IMR-90 (cell line): ENCODE data around the gene REXO1. TPM values are rescaled to one million over a fixed set of nuclear protein-coding genes. Genes with fewer than 3 reads are reported as not detected.

Experiments used
- ATAC-seq: fragments of 200-7000 bp; cut with Tn5 transposase; 2 replicates; pipeline ENCODE4 v1.9.1; 2020; ENCODE audit warnings: low read depth, mild to moderate bottlenecking, moderate library complexity
- BruUV-seq: library from RNA; stranded (reverse); fragments of 400-500 nt; replicated peaks from 2 replicates; lab custom pipeline; 2021; lab: Mats Ljungman, UMichigan
- CTCF ChIA-PET: fragments of 300-600 bp; formaldehyde crosslinking; extraction: SDS; loops from one replicate; lab custom pipeline; 2021; ENCODE audit warnings: antibody characterized with exemption; lab: Yijun Ruan, JAX
- POLR2A ChIA-PET: fragments of 300-600 bp; sonication (Branson Sonifier 250); formaldehyde crosslinking; loops from one replicate; lab custom pipeline; 2022; ENCODE audit warnings: antibody characterized with exemption; ENCODE audit not compliant: unreplicated experiment; lab: Charles Lee
- DNase-seq: peaks from one replicate; pipeline ENCODE4 v3.0.0; 2013
- H2AFZ ChIP-seq: replicated peaks from 2 replicates; pipeline ENCODE3; 2013; ENCODE audit warnings: low read length, mild to moderate bottlenecking; ENCODE audit not compliant: poor library complexity
- H2AK5ac ChIP-seq: 2 replicates; pipeline ENCODE4 v1.6.1; 2013; ENCODE audit warnings: low read depth, low read length, inconsistent platforms
- H2AK9ac ChIP-seq: replicated peaks from 2 replicates; pipeline ENCODE3; 2013; ENCODE audit warnings: mild to moderate bottlenecking, low read depth, low read length, moderate library complexity; ENCODE audit not compliant: poor library complexity
- H2BK120ac ChIP-seq: 2 replicates; pipeline ENCODE4 v1.6.1; 2013; ENCODE audit warnings: low read depth, low read length, inconsistent platforms
- H2BK15ac ChIP-seq: 3 replicates; pipeline ENCODE4 v1.6.1; 2013; ENCODE audit warnings: low read depth, low read length, inconsistent platforms
- H2BK20ac ChIP-seq: 2 replicates; pipeline ENCODE4 v1.6.1; 2013; ENCODE audit warnings: low read depth, mild to moderate bottlenecking, inconsistent platforms, low read length, moderate library complexity
- H2BK5ac ChIP-seq: 2 replicates; pipeline ENCODE4 v1.6.1; 2013; ENCODE audit warnings: mild to moderate bottlenecking, low read depth, low read length, inconsistent platforms; ENCODE audit not compliant: poor library complexity, severe bottlenecking
- H3K14ac ChIP-seq: replicated peaks from 2 replicates; pipeline ENCODE4 v1.6.1; 2013; ENCODE audit warnings: low read depth, low read length, inconsistent platforms
- H3K18ac ChIP-seq: 2 replicates; pipeline ENCODE4 v1.6.1; 2013; ENCODE audit warnings: low read depth, low read length, control low read depth
- H3K23ac ChIP-seq: 2 replicates; pipeline ENCODE4 v1.6.1; 2013; ENCODE audit warnings: low read depth, low read length, inconsistent platforms
- H3K27ac ChIP-seq: 2 replicates; pipeline ENCODE4 v1.5.1; 2013; ENCODE audit warnings: mild to moderate bottlenecking, control low read depth, low read length; ENCODE audit not compliant: insufficient read depth
- H3K27me3 ChIP-seq: 2 replicates; pipeline ENCODE4 v1.6.1; 2013; ENCODE audit warnings: low read length; ENCODE audit not compliant: control insufficient read depth, insufficient read depth
- H3K36me3 ChIP-seq: 2 replicates; pipeline ENCODE4 v1.6.1; 2013; ENCODE audit warnings: low read length, mixed read lengths; ENCODE audit not compliant: control insufficient read depth, insufficient read depth
- H3K4ac ChIP-seq: 2 replicates; pipeline ENCODE4 v1.6.1; 2013; ENCODE audit warnings: low read depth, low read length, inconsistent platforms
- H3K4me1 ChIP-seq: 2 replicates; pipeline ENCODE4 v1.6.1; 2013; ENCODE audit warnings: low read length, mixed read lengths; ENCODE audit not compliant: control insufficient read depth, insufficient read depth
- H3K4me2 ChIP-seq: 2 replicates; pipeline ENCODE4 v1.6.1; 2013; ENCODE audit warnings: low read depth, mild to moderate bottlenecking, control low read depth, low read length, moderate library complexity
- H3K4me3 ChIP-seq: 2 replicates; pipeline ENCODE4 v1.5.1; 2013; ENCODE audit warnings: low read depth, mild to moderate bottlenecking, control low read depth, low read length, moderate library complexity; ENCODE audit not compliant: insufficient read depth
- H3K56ac ChIP-seq: 2 replicates; pipeline ENCODE4 v1.6.1; 2013; ENCODE audit warnings: low read length, inconsistent platforms; ENCODE audit not compliant: insufficient read depth; ENCODE audit errors: extremely low read depth
- H3K79me1 ChIP-seq, 2 experiments: 2 replicates each; pipeline ENCODE4 v1.6.1; 2013; ENCODE audit warnings: low read length in 2 of 2, inconsistent platforms in 1 of 2, low read depth in 1 of 2
- H3K9ac ChIP-seq: 2 replicates; pipeline ENCODE4 v1.6.1; 2013; ENCODE audit warnings: low read depth, low read length, control low read depth
- H3K9me1 ChIP-seq: 2 replicates; pipeline ENCODE4 v1.6.1; 2013; ENCODE audit warnings: low read length, inconsistent platforms; ENCODE audit not compliant: insufficient read depth
- H3K9me3 ChIP-seq: 2 replicates; pipeline ENCODE4 v1.6.1; 2013; ENCODE audit warnings: low read length; ENCODE audit not compliant: control insufficient read depth, insufficient read depth
- H4K20me1 ChIP-seq: 2 replicates; pipeline ENCODE4 v1.6.1; 2013; ENCODE audit warnings: low read length, inconsistent platforms; ENCODE audit not compliant: insufficient read depth
- H4K5ac ChIP-seq: 2 replicates; pipeline ENCODE4 v1.6.1; 2013; ENCODE audit warnings: mild to moderate bottlenecking, low read depth, low read length, control low read depth
- H4K8ac ChIP-seq, 2 experiments: 2 replicates each; pipeline ENCODE4 v1.6.1; 2013; ENCODE audit warnings: low read depth in 2 of 2, low read length in 2 of 2, control low read depth in 1 of 2, inconsistent platforms in 1 of 2
- H4K91ac ChIP-seq: 2 replicates; pipeline ENCODE4 v1.6.1; 2013; ENCODE audit warnings: low read depth, low read length, inconsistent platforms; ENCODE audit not compliant: insufficient read depth
- CEBPB ChIP-seq: IDR thresholded peaks from 2 replicates; pipeline ENCODE4 v1.6.1; 2012; ENCODE audit warnings: low read depth, low read length, improper control_type of control experiment
- CTCF ChIP-seq: conservative IDR thresholded peaks from 2 replicates; pipeline ENCODE4 v1.5.1; 2012; ENCODE audit warnings: mild to moderate bottlenecking, low read depth, low read length, improper control_type of control experiment
- ELK1 ChIP-seq: fragments of 150-350 bp; IDR thresholded peaks from 2 replicates; pipeline ENCODE4 v1.6.1; 2016; ENCODE audit warnings: low read depth, mild to moderate bottlenecking, low read length, moderate library complexity, borderline replicate concordance
- FOS ChIP-seq: fragments of 150-350 bp; IDR thresholded peaks from 2 replicates; pipeline ENCODE4 v1.6.1; 2016; ENCODE audit warnings: low read depth, low read length
- MAZ ChIP-seq: IDR thresholded peaks from 2 replicates; pipeline ENCODE4 v1.6.1; 2012; ENCODE audit warnings: low read depth, mild to moderate bottlenecking, low read length, improper control_type of control experiment, moderate library complexity, borderline replicate concordance
- MXI1 ChIP-seq: IDR thresholded peaks from 2 replicates; pipeline ENCODE4 v1.6.1; 2012; ENCODE audit warnings: low read depth, mild to moderate bottlenecking, low read length, moderate library complexity, borderline replicate concordance
- RAD21 ChIP-seq: IDR thresholded peaks from 2 replicates; pipeline ENCODE4 v1.6.1; 2012; ENCODE audit warnings: low read length, improper control_type of control experiment
- RCOR1 ChIP-seq: IDR thresholded peaks from 2 replicates; pipeline ENCODE4 v1.6.1; 2012; ENCODE audit warnings: mild to moderate bottlenecking, low read length, improper control_type of control experiment; ENCODE audit not compliant: insufficient replicate concordance
- RFX5 ChIP-seq: IDR thresholded peaks from 2 replicates; pipeline ENCODE4 v1.8.0; 2012; ENCODE audit warnings: low read depth, mild to moderate bottlenecking, low read length, moderate library complexity
- SMC3 ChIP-seq: fragments of 150-350 bp; IDR thresholded peaks from 2 replicates; pipeline ENCODE4 v1.6.1; 2016; ENCODE audit warnings: low read depth, mild to moderate bottlenecking, antibody characterized with exemption, low read length, moderate library complexity
- WGBS, 2 experiments: methylation state at CpG; one replicate each; pipeline versions ENCODE4 v1.1.5 to v1.1.7; 2013; ENCODE audit warnings: missing lambda C conversion rate in 2 of 2; ENCODE audit not compliant: insufficient read length in 1 of 2; ENCODE audit errors: extremely low coverage in 2 of 2; 5-methylcytosine and 5-hydroxymethylcytosine counted together
- dilution Hi-C: fragments of 300-500 bp; cut with HindIII; formaldehyde crosslinking; loops from one replicate; pipeline ENCODE4 v1.14.3; 2018; ENCODE audit warnings: low sequenced_read_pairs; ENCODE audit not compliant: unreplicated experiment
- in situ Hi-C: fragments of 300-500 bp; cut with MboI; formaldehyde crosslinking; loops from 3 replicates; pipeline ENCODE4 v1.14.3; 2019; ENCODE audit warnings: low sequenced_read_pairs, inconsistent platforms, mixed read lengths
- intact Hi-C: fragments of 100-400 bp; cut with micrococcal nuclease; formaldehyde crosslinking; loops from 2 replicates; pipeline ENCODE4 v1.10.0; 2022
- polyA plus RNA-seq, 3 experiments: library from polyadenylated mRNA; depleted of rRNA; stranded (reverse); fragments of >200 nt; gene quantifications; 2 replicates each; pipeline ENCODE4 v1.2.3, GENCODE V29; 2012; ENCODE audit warnings: low replicate concordance in 1 of 3
- total RNA-seq: library from RNA; depleted of rRNA; stranded (reverse); fragments of >200 nt; gene quantifications from 2 replicates; pipeline ENCODE4 v1.2.3, GENCODE V29; 2012
- TF ChIP-seq, protein P1 (sequence below): fragments of 150-350 bp; IDR thresholded peaks from 2 replicates; pipeline ENCODE4 v1.6.1; 2017; ENCODE audit warnings: mild to moderate bottlenecking, antibody characterized with exemption, low read length, low read depth

The REXO1 gene
- total and polyA plus RNA-seq, 2 of the 4 experiments (the other 2 are of a cell fraction), result 1.4 to 63.7 TPM

DNA sequence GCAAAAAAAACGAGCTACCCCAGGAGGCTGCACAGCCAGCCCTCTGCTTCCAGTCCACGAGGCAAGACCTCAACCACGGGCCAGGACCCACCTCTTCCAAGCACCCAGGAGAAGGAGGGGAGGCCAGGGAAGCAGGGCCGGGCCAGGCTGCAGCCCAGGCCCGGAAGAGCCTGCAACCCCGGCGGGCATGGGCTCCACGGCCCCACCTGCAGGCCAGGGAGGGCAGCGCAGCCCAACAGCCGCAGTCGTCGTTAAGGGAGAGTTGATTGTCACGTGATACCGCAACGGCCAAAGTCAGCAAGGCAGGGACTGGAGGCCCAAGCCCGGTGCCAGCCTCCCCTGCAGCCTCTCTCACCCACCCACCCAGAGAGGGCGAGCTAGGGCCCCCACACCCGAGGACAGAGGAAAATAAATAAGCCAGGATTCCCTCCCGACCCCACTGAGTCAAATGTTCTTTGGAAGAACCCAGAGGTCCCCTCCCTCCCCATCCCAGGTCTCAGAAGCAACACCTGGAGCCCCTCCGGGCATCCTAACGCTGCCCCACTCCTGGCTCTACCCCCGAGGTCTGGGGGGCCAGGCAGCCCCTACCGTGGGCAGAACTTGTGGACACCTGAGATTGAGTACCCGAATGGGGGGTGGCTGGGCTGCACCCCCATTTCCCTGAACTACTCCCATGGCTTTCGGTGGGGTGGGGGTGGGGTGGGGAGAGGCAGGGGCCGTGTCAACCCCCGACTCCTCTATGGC, 5.2 kb upstream of the REXO1 start (continued):
- TF ChIP-seq, protein P1, sequence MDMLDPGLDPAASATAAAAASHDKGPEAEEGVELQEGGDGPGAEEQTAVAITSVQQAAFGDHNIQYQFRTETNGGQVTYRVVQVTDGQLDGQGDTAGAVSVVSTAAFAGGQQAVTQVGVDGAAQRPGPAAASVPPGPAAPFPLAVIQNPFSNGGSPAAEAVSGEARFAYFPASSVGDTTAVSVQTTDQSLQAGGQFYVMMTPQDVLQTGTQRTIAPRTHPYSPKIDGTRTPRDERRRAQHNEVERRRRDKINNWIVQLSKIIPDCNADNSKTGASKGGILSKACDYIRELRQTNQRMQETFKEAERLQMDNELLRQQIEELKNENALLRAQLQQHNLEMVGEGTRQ, result peak; percentile 87

- Histone ChIP-seq H4K20me1 (peaks cover 49% of the 10 kb centered on the region), H3K27me3 (no peaks in the 10 kb centered on the region), H3K14ac (no peak overlapping the region), H2BK15ac (no peak overlapping the region), H4K5ac (no peak overlapping the region), H4K91ac (no peak overlapping the region), H3K18ac (no peak overlapping the region), H3K4ac (no peak overlapping the region), H4K8ac (no peak overlapping the region; a peak in 1 of 4 replicates), H2BK120ac (no peak overlapping the region), H3K79me1 (peaks cover 16 to 74% of the 10 kb centered on the region in 2 experiments), H3K27ac (no peak overlapping the region), H3K4me1 (peaks cover 32% of the 10 kb centered on the region), H3K9me1 (peaks cover 7% of the 10 kb centered on the region; the same call in 1 of the 2 replicates), H2AK9ac (no peak overlapping the region), H2AFZ (peak overlapping the region; percentile 17), H2BK20ac (no peak overlapping the region), H3K36me3 (no peaks in the 10 kb centered on the region), H3K9ac (no peak overlapping the region), H2AK5ac (no peak overlapping the region; the same call in 1 of the 2 replicates), H2BK5ac (no peak overlapping the region), H3K56ac (no peak overlapping the region), H3K23ac (no peak overlapping the region), H3K9me3 (no peaks in the 10 kb centered on the region), H3K4me2 (no peak overlapping the region), H3K4me3 (no peak overlapping the region)
- intact Hi-C loops, result no loop called here
- BruUV-seq, result no TSS peak
- dilution Hi-C loops, result no loop called here
- in situ Hi-C loops, result no loop called here
- no peak for DNase-seq
- WGBS, 2 experiments, result 80% methylated on average over 1 of the region's 9 CpGs; no CpG with 5 or more reads in 1 of the 2 experiments
- ChIA-PET CTCF (no interaction called here), POLR2A (no interaction called here)
- no peak for ATAC-seq
- TF ChIP-seq RAD21, result no peak
- no peak for TF ChIP-seq ELK1
- TF ChIP-seq CTCF, result no peak
- TF ChIP-seq SMC3, result no peak
- no peak for TF ChIP-seq CEBPB
- no peak for TF ChIP-seq RFX5
- no peak for TF ChIP-seq MXI1
- no peak for TF ChIP-seq RCOR1
- TF ChIP-seq MAZ, result no peak
- no peak for TF ChIP-seq FOS
These were observed 4.4 kb upstream of the REXO1 start for GRCh38 chr19:1852581-1853128.
